Right lobe of liver (tissue), 4 donors: ENCODE measurements around the gene SIGLEC12.

ENCODE experiments used
- POLR2A ChIP-seq: fragments of 450-650 bp; IDR thresholded peaks from one replicate; pipeline ENCODE4 v1.6.1; 2017; ENCODE audit warnings: antibody characterized with exemption, mild to moderate bottlenecking
- TF ChIP-seq, protein P1 (sequence below), 4 donors: fragments of 200-600 bp in 3 of 4; fragments of 450-650 bp in 1 of 4; IDR thresholded peaks; one replicate each; pipeline versions ENCODE4 v1.5.1 to v1.8.0; 2016 to 2022; ENCODE audit warnings: antibody characterized with exemption in 4 of 4, mild to moderate bottlenecking in 2 of 4
- donor health status: DM: no; HTN: no; CAD: no.
- donor health status: DM: no; HTN: no; CAD: no.
- donor health status: DM: no; HTN: yes; CAD: no.

DNA sequence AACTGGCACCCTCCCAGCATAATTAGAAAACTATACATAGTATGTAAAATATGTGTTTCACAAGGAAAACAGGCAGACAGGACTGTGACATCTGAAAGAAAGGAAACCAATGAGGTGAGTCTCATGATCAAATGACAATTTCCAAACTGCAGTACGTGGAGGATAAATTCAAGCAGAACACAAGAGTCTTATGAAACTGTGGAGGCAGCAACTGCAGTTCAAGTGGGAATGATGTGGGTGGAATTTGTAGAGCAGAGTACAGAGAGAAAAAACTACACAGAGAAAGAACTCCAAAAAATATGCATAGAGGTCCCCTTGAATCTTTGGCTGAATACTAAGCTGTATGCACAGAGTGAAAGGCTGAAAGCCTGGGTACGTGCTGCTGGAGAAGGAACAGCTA, 20.2 kb upstream of the SIGLEC12 start:
- TF ChIP-seq, protein P1, sequence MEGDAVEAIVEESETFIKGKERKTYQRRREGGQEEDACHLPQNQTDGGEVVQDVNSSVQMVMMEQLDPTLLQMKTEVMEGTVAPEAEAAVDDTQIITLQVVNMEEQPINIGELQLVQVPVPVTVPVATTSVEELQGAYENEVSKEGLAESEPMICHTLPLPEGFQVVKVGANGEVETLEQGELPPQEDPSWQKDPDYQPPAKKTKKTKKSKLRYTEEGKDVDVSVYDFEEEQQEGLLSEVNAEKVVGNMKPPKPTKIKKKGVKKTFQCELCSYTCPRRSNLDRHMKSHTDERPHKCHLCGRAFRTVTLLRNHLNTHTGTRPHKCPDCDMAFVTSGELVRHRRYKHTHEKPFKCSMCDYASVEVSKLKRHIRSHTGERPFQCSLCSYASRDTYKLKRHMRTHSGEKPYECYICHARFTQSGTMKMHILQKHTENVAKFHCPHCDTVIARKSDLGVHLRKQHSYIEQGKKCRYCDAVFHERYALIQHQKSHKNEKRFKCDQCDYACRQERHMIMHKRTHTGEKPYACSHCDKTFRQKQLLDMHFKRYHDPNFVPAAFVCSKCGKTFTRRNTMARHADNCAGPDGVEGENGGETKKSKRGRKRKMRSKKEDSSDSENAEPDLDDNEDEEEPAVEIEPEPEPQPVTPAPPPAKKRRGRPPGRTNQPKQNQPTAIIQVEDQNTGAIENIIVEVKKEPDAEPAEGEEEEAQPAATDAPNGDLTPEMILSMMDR (IDR thresholded peaks at IDR 0.05), result no peak
- no peak for TF ChIP-seq POLR2A
